Panc1 (cell line): ENCODE results near the gene DDAH1.

Experiments
- CTCF ChIP-seq: fragments of 450-650 bp; IDR thresholded peaks from 2 replicates; pipeline ENCODE4 v1.5.1; 2017; ENCODE audit warnings: mild to moderate bottlenecking
- POLR2AphosphoS5 ChIP-seq: IDR thresholded peaks from 2 replicates; pipeline ENCODE4 v1.6.1; 2012; ENCODE audit warnings: mild to moderate bottlenecking, low read depth, low read length, moderate library complexity

GRCh38 chr1:85504417-85504816 is 39.5 kb upstream of the DDAH1 start:
- TF ChIP-seq CTCF: no peak
- no peak for TF ChIP-seq POLR2AphosphoS5
